ENCODE results near the gene KLHL33. TPM values are rescaled to one million over a fixed set of nuclear protein-coding genes. Genes with fewer than 3 reads are reported as not detected.

Gene KLHL33
- total RNA-seq, 5 donors from 2014 or later (not counting 1 experiment from before 2014, with no cell fraction given), result 0.07 to 0.65 (median 0.22) TPM

DNA sequence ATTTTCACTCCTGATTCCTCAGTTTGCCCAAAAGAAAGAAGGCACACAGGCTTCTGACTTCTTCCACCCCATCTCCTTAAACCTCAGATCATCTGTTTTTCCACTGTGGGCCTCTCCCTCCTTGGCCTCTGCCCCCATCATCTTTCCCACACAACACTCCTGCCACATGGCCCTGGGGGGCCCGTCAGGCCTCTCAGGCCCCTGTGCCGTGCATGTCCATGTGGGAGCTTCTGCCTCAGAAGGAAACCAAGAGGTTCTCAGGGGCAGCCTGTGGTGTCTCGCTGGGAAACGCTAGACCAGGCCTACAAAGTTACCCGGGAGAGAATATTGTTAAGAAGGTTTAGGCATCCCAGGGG is 8.0 kb downstream of the KLHL33 start:
- H3K4me1 ChIP-seq (ENCODE audit: control insufficient read depth in 1 of 2, extremely low read depth in 1 of 2, insufficient read depth in 2 of 2, low read length in 2 of 2), result peaks cover 18 to 32% of the 10 kb centered on the region in 2 experiments
- ChIA-PET CTCF (no interaction called here), POLR2A (no interaction called here)
- Mint-ChIP-seq H3K36me3 (no peaks in the 10 kb centered on the region), H3K27ac (peak overlapping the region; percentile 51 to 87), H3K27me3 (no peaks in the 10 kb centered on the region), H3K4me1 (peaks cover 28 to 31% (median 30%) of the 10 kb centered on the region in 3 donors), H3K4me3 (peak overlapping the region in 1 of 3 donors; percentile 52), H3K9me3 (no peaks in the 10 kb centered on the region)
- DNase-seq (no peak), ATAC-seq (replicated peaks in 1 of 4) (peak in 1 of 4 experiments; percentile 25)
- H3K9me3 ChIP-seq, result no peaks in the 10 kb centered on the region
- no peaks in the 10 kb centered on the region for H3K36me3 ChIP-seq (ENCODE audit: control insufficient read depth in 2 of 2, extremely low read depth in 1 of 2, insufficient read depth in 1 of 2, low read length in 1 of 2)
- H3K27me3 ChIP-seq (replicated peaks in 1 of 2; ENCODE audit: control insufficient read depth in 2 of 2, extremely low read depth in 1 of 2, insufficient read depth in 2 of 2, low read length in 1 of 2), result no peaks in the 10 kb centered on the region
- no peak overlapping the region for H3K4me3 ChIP-seq (ENCODE audit: control insufficient read depth in 1 of 2, extremely low read depth in 1 of 2, low read length in 1 of 2)
- WGBS (ENCODE audit: insufficient coverage), result 61% methylated on average over 2 of the region's 5 CpGs
- no peak overlapping the region for H3K27ac ChIP-seq (ENCODE audit: low read length)

DNA sequence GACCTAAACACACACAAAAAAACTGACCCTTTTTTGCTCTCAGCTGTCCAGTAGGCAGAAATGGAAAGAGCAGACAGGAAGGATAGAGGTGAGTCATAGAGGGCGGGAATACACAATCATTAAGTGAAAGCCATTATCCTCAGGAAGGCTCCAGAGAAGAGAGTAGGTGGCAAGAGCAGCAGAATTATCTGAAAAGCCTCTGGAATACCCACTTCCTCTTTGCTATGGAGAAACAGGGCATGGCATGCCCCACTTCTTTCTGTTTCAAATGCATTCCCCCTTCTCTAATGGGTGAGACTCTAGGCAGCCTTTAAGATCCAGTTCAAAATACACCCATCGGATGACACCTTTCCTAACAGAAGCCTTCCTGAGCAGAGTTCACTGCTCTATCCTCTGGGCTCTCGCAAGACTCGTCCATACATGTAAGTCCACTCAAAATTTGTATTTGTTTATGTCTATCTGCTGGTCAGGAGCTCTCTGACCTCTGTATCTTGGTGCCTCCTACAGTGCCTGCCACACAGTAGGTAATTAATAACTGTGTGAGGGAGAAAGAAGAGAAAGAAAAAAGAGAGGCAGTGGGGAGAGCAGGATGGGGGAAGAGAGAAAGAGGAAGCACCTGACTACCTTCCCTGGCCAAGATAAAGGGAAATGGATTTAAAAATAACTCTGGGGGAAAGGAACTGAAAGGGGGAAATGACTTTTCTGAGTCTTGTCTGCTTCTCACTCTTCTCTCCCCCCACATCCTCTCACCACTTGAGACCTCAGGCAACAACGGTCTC is 8.5 kb downstream of the KLHL33 start:
- no peaks in the 10 kb centered on the region for H3K9me3 ChIP-seq
- no peaks in the 10 kb centered on the region for H3K36me3 ChIP-seq (ENCODE audit: control insufficient read depth in 2 of 2, extremely low read depth in 1 of 2, insufficient read depth in 1 of 2, low read length in 1 of 2)
- H3K4me3 ChIP-seq (ENCODE audit: control insufficient read depth in 1 of 2, extremely low read depth in 1 of 2, low read length in 1 of 2), result no peak overlapping the region
- ChIA-PET CTCF (no interaction called here), POLR2A (no interaction called here)
- Mint-ChIP-seq H3K27me3 (no peaks in the 10 kb centered on the region), H3K36me3 (no peaks in the 10 kb centered on the region), H3K4me1 (peaks cover 28 to 31% (median 30%) of the 10 kb centered on the region in 3 donors), H3K9me3 (no peaks in the 10 kb centered on the region), H3K4me3 (peak overlapping the region in 1 of 3 donors; percentile 52), H3K27ac (peak overlapping the region; percentile 51 to 87)
- 50% methylated on average over 2 of the region's 5 CpGs for WGBS (ENCODE audit: insufficient coverage)
- DNase-seq, result no peak
- H3K27me3 ChIP-seq (replicated peaks in 1 of 2; ENCODE audit: control insufficient read depth in 2 of 2, extremely low read depth in 1 of 2, insufficient read depth in 2 of 2, low read length in 1 of 2), result no peaks in the 10 kb centered on the region
- no peak overlapping the region for H3K27ac ChIP-seq (ENCODE audit: low read length)
- peak in 3 of 4 experiments; percentile 31 to 52 (median 47) for ATAC-seq (replicated peaks in 1 of 4)
- H3K4me1 ChIP-seq (ENCODE audit: control insufficient read depth in 1 of 2, extremely low read depth in 1 of 2, insufficient read depth in 2 of 2, low read length in 2 of 2), result peaks cover 18 to 32% of the 10 kb centered on the region in 2 experiments

DNA sequence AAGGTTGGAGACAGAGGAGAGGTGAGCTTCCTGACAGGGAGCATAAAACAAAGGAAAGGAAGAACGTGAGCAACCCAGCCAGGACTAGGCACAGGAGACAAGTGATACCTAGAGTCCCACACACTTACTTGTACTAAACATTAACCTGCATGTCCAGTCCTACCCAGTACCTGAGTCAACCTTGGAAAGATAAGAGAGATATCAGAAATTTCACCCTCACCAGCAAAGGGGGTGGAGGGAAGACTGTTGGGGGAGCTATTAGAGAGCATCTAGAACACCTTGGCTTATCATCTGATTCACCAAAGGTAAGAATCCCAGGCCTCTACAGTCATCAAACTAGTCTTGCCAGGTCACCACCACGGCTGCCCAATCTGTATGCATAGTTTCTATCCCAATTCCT is 11.1 kb downstream of the KLHL33 start:
- Histone ChIP-seq H3K36me3 (ENCODE audit: control insufficient read depth in 2 of 2, extremely low read depth in 1 of 2, insufficient read depth in 1 of 2, low read length in 1 of 2) (no peaks in the 10 kb centered on the region), H3K27ac (ENCODE audit: low read length) (no peak overlapping the region), H3K4me1 (ENCODE audit: control insufficient read depth in 1 of 2, extremely low read depth in 1 of 2, insufficient read depth in 2 of 2, low read length in 2 of 2) (peaks cover 18 to 27% of the 10 kb centered on the region in 2 experiments), H3K4me3 (ENCODE audit: control insufficient read depth in 1 of 2, extremely low read depth in 1 of 2, low read length in 1 of 2) (no peak overlapping the region), H3K9me3 (no peaks in the 10 kb centered on the region), H3K27me3 (replicated peaks in 1 of 2; ENCODE audit: control insufficient read depth in 2 of 2, extremely low read depth in 1 of 2, insufficient read depth in 2 of 2, low read length in 1 of 2) (no peaks in the 10 kb centered on the region)
- Mint-ChIP-seq H3K36me3 (no peaks in the 10 kb centered on the region), H3K4me3 (no peak overlapping the region), H3K27ac (no peak overlapping the region), H3K4me1 (peaks cover 27 to 28% (median 28%) of the 10 kb centered on the region in 3 donors), H3K27me3 (no peaks in the 10 kb centered on the region), H3K9me3 (no peaks in the 10 kb centered on the region)
- ChIA-PET POLR2A (no interaction called here), CTCF (interaction anchor here (0.5 to 0.6 kb wide), 2 partner anchors 28 to 220 kb away, joined by 3 read pairs; no protein-coding TSS in a partner anchor)
- no peak for ATAC-seq (replicated peaks in 1 of 4)
- DNase-seq, result no peak
- WGBS (ENCODE audit: insufficient coverage), result 0% methylated on average over 1 of the region's 2 CpGs

DNA sequence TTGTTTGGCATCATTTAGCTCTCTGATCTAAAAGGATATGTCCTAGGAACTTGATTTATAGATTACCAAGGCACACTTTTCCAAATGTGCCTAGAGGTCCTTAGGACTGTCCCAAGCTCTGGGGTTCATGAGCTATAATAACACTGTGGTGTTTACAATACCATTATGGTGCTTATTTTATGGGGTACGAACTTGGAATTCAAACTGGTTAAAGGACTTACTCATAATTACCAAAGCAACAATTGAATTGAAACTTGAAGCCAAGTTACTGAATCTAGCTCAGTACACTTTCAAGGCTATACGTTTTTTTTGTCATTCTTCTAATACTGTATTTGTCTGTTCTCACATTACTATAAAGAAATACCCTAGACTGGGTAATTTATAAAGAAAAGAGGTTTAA is 13.1 kb downstream of the KLHL33 start:
- no CpG with 5 or more reads among the region's 2 CpGs for WGBS (ENCODE audit: insufficient coverage)
- no peak overlapping the region for H3K27ac Mint-ChIP-seq
- H3K9me3 Mint-ChIP-seq, result no peaks in the 10 kb centered on the region
- Histone ChIP-seq H3K4me1 (ENCODE audit: control insufficient read depth in 1 of 2, extremely low read depth in 1 of 2, insufficient read depth in 2 of 2, low read length in 2 of 2) (peaks cover 8% of the 10 kb centered on the region in 2 experiments), H3K9me3 (no peaks in the 10 kb centered on the region), H3K36me3 (ENCODE audit: control insufficient read depth in 2 of 2, extremely low read depth in 1 of 2, insufficient read depth in 1 of 2, low read length in 1 of 2) (no peaks in the 10 kb centered on the region), H3K27me3 (replicated peaks in 1 of 2; ENCODE audit: control insufficient read depth in 2 of 2, extremely low read depth in 1 of 2, insufficient read depth in 2 of 2, low read length in 1 of 2) (no peaks in the 10 kb centered on the region), H3K4me3 (ENCODE audit: control insufficient read depth in 1 of 2, extremely low read depth in 1 of 2, low read length in 1 of 2) (no peak overlapping the region), H3K27ac (ENCODE audit: low read length) (no peak overlapping the region)
- no peak for DNase-seq
- ATAC-seq (replicated peaks in 1 of 4), result no peak
- H3K4me1 Mint-ChIP-seq, result peaks cover 7 to 12% (median 12%) of the 10 kb centered on the region in 3 donors
- no peaks in the 10 kb centered on the region for H3K27me3 Mint-ChIP-seq
- ChIA-PET CTCF (interaction anchor here (0.6 to 1.0 kb wide), 3 partner anchors 18 to 89 kb away, joined by 3 to 5 read pairs (median 4); no protein-coding TSS in a partner anchor), POLR2A (no interaction called here)
- no peaks in the 10 kb centered on the region for H3K36me3 Mint-ChIP-seq
- no peak overlapping the region for H3K4me3 Mint-ChIP-seq

DNA sequence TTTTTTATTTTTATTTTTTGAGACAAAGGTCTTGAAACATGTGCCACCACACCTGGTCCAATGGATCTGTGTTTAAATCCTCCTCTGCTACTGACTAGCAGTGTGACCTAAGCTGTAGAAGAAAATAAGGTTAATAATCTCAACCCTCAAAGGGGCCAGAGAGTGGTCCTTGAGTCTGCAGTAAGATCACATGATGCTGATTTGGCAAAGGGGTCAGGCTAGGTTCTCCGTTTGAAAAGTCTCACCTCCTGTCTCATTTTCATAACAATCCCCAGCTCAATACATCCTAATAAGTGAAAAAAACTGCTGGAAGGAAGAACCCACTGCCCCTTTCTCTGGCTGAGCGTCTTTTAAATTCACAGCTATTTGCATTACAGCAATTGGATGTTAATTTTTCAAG is 14.7 kb downstream of the KLHL33 start:
- Histone ChIP-seq H3K9me3 (no peaks in the 10 kb centered on the region), H3K27me3 (replicated peaks in 1 of 2; ENCODE audit: control insufficient read depth in 2 of 2, extremely low read depth in 1 of 2, insufficient read depth in 2 of 2, low read length in 1 of 2) (no peaks in the 10 kb centered on the region), H3K4me1 (ENCODE audit: control insufficient read depth in 1 of 2, extremely low read depth in 1 of 2, insufficient read depth in 2 of 2, low read length in 2 of 2) (peaks cover 0 to under 1% of the 10 kb centered on the region in 2 experiments), H3K4me3 (ENCODE audit: control insufficient read depth in 1 of 2, extremely low read depth in 1 of 2, low read length in 1 of 2) (no peak overlapping the region), H3K36me3 (ENCODE audit: control insufficient read depth in 2 of 2, extremely low read depth in 1 of 2, insufficient read depth in 1 of 2, low read length in 1 of 2) (no peaks in the 10 kb centered on the region), H3K27ac (ENCODE audit: low read length) (no peak overlapping the region)
- H3K36me3 Mint-ChIP-seq, result no peaks in the 10 kb centered on the region
- ATAC-seq (replicated peaks in 1 of 4) (no peak), DNase-seq (no peak)
- 67% methylated on average over 1 of the region's 2 CpGs for WGBS (ENCODE audit: insufficient coverage)
- no peak overlapping the region for H3K27ac Mint-ChIP-seq
- no peaks in the 10 kb centered on the region for H3K27me3 Mint-ChIP-seq
- H3K9me3 Mint-ChIP-seq, result no peaks in the 10 kb centered on the region
- peaks cover under 1 to 4% (median 3%) of the 10 kb centered on the region in 3 donors for H3K4me1 Mint-ChIP-seq
- ChIA-PET CTCF (no interaction called here), POLR2A (no interaction called here)
- no peak overlapping the region for H3K4me3 Mint-ChIP-seq

DNA sequence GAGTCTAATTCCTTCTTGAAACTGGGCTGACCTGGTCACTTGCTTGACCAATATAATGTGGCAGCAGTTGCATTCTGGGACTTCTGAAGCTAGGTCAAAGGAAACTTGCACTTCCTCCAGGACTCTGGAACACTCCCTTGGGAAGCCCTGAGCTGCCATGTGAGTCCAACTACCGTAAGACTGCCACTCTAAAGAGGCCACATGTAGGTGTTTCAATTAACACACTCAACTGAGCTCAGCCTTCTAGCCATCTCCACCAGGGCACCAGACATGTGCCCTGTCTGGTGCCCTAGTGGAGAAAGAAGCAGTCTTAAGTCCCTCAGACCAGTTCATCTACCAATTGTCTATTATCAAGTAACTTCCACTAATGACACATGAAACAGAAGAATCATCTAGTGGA is 16.5 kb downstream of the KLHL33 start:
- H3K36me3 ChIP-seq (ENCODE audit: control insufficient read depth in 2 of 2, extremely low read depth in 1 of 2, insufficient read depth in 1 of 2, low read length in 1 of 2), result no peaks in the 10 kb centered on the region
- Mint-ChIP-seq H3K27me3 (no peaks in the 10 kb centered on the region), H3K9me3 (no peaks in the 10 kb centered on the region), H3K27ac (no peak overlapping the region), H3K4me1 (peaks cover 8 to 11% (median 9%) of the 10 kb centered on the region in 3 donors), H3K4me3 (no peak overlapping the region), H3K36me3 (no peaks in the 10 kb centered on the region)
- H3K27ac ChIP-seq (ENCODE audit: low read length), result no peak overlapping the region
- H3K4me3 ChIP-seq (ENCODE audit: control insufficient read depth in 1 of 2, extremely low read depth in 1 of 2, low read length in 1 of 2), result no peak overlapping the region
- H3K9me3 ChIP-seq, result no peaks in the 10 kb centered on the region
- ATAC-seq (replicated peaks in 1 of 4) (no peak), DNase-seq (no peak)
- WGBS (ENCODE audit: insufficient coverage), result 80% methylated on average over 1 of the region's 1 CpG
- ChIA-PET CTCF (no interaction called here), POLR2A (no interaction called here)
- peaks cover 5 to 9% of the 10 kb centered on the region in 2 experiments for H3K4me1 ChIP-seq (ENCODE audit: control insufficient read depth in 1 of 2, extremely low read depth in 1 of 2, insufficient read depth in 2 of 2, low read length in 2 of 2)
- H3K27me3 ChIP-seq (replicated peaks in 1 of 2; ENCODE audit: control insufficient read depth in 2 of 2, extremely low read depth in 1 of 2, insufficient read depth in 2 of 2, low read length in 1 of 2), result no peaks in the 10 kb centered on the region

Measured in T-cell (primary cell).